Measurements from ENCODE around the gene MEIS1. TPM values are rescaled to one million over a fixed set of nuclear protein-coding genes. Genes with fewer than 3 reads are reported as not detected.

Gene MEIS1
- total RNA-seq, 4 donors from 2014 or later, result 114 to 305 (median 181) TPM

- H3K4me3 ChIP-seq, result no peak overlapping the region
- WGBS, 2 donors (ENCODE audit: low coverage in 1 of 2), result 75 to 100% methylated on average over 1 of the region's 1 CpG
- H3K27me3 ChIP-seq, result no peaks in the 10 kb centered on the region
- peak overlapping the region in 2 of 4 donors; percentile 30 to 31 for H3K27ac ChIP-seq
- H3K9me3 ChIP-seq, result no peaks in the 10 kb centered on the region
- peaks cover 5 to 27% of the 10 kb centered on the region in 2 donors for H3K36me3 ChIP-seq
- no peak for ATAC-seq
- H3K4me1 ChIP-seq, result peaks cover 5 to 86% (median 20%) of the 10 kb centered on the region in 3 donors
- no peak for TF ChIP-seq POLR2A (IDR thresholded peaks at IDR 0.05)
- no peak for TF ChIP-seq POLR2AphosphoS5 (IDR thresholded peaks at IDR 0.05)
- no peak for TF ChIP-seq CTCF (IDR thresholded peaks at IDR 0.05)
- no peak for TF ChIP-seq EP300 (IDR thresholded peaks at IDR 0.05)
These were observed 96.2 kb downstream of the MEIS1 start for GRCh38 chr2:66531155-66531554.

GRCh38 chr2:66531567-66531966 lies 96.6 kb downstream of the MEIS1 start:
- Histone ChIP-seq H3K4me3 (no peak overlapping the region), H3K9me3 (no peaks in the 10 kb centered on the region), H3K27ac (peak overlapping the region in 2 of 4 donors; percentile 30 to 31), H3K36me3 (peaks cover 5 to 27% of the 10 kb centered on the region in 2 donors), H3K27me3 (no peaks in the 10 kb centered on the region), H3K4me1 (peaks cover 6 to 86% (median 23%) of the 10 kb centered on the region in 3 donors)
- TF ChIP-seq POLR2AphosphoS5 (IDR thresholded peaks at IDR 0.05) (no peak), POLR2A (IDR thresholded peaks at IDR 0.05) (no peak), CTCF (IDR thresholded peaks at IDR 0.05) (no peak), EP300 (IDR thresholded peaks at IDR 0.05) (no peak)
- WGBS, 2 donors (ENCODE audit: low coverage in 1 of 2), result 56 to 63% methylated on average over 8 to 11 of the region's 13 CpGs
- ATAC-seq, result no peak

GRCh38 chr2:66532972-66533868 lies 98.3 kb downstream of the MEIS1 start:
- H3K4me1 ChIP-seq, result peaks cover 20 to 93% (median 36%) of the 10 kb centered on the region in 3 donors
- TF ChIP-seq POLR2AphosphoS5 (IDR thresholded peaks at IDR 0.05), result peak; percentile 7
- TF ChIP-seq EP300 (IDR thresholded peaks at IDR 0.05), result no peak
- H3K27me3 ChIP-seq, result no peaks in the 10 kb centered on the region
- H3K9me3 ChIP-seq, result no peaks in the 10 kb centered on the region
- WGBS, 2 donors (ENCODE audit: low coverage in 1 of 2), result 44% methylated on average over 11 of the region's 11 CpGs
- no peak overlapping the region for H3K4me3 ChIP-seq
- peak; percentile 6 for ATAC-seq
- peak overlapping the region in 1 of 4 donors; percentile 30 for H3K27ac ChIP-seq
- peaks cover 0 to 17% of the 10 kb centered on the region in 2 donors for H3K36me3 ChIP-seq

DNA sequence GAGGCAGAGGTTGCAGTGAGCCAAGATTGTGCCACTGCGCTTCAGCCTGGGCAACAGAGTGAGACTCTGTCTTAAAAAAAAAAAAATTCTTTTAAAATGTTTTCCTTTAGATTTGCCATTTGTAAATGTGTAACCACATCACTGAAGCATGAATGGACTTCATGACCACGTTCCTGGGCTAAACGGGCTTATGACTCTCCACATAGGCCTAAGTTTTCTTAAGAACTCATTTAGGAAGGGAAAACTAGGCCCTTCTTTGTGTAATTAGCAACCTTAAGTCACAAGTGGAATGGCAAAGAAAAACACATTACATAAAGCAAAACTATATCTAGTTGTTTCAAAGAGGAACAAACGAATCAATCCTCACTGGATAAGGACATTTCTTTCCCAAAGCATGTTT lies 99.5 kb downstream of the MEIS1 start:
- Histone ChIP-seq H3K27ac (peak overlapping the region; percentile 32 to 52 (median 42)), H3K9me3 (no peaks in the 10 kb centered on the region), H3K4me1 (peaks cover 20 to 99% (median 36%) of the 10 kb centered on the region in 3 donors), H3K4me3 (no peak overlapping the region), H3K36me3 (peaks cover 0 to 5% of the 10 kb centered on the region in 2 donors), H3K27me3 (no peaks in the 10 kb centered on the region)
- 42 to 70% methylated on average over 4 of the region's 4 CpGs for WGBS, 2 donors (ENCODE audit: low coverage in 1 of 2)
- no peak for ATAC-seq
- TF ChIP-seq POLR2AphosphoS5 (IDR thresholded peaks at IDR 0.05), result peak; percentile 2
- no peak for TF ChIP-seq POLR2A (IDR thresholded peaks at IDR 0.05)
- TF ChIP-seq CTCF (IDR thresholded peaks at IDR 0.05), result no peak
- no peak for TF ChIP-seq EP300 (IDR thresholded peaks at IDR 0.05)

GRCh38 chr2:66535574-66536289 lies 100.8 kb downstream of the MEIS1 start:
- WGBS, 2 donors (ENCODE audit: low coverage in 1 of 2), result 35 to 38% methylated on average over 2 to 3 of the region's 3 CpGs
- Histone ChIP-seq H3K27me3 (no peaks in the 10 kb centered on the region), H3K4me1 (peaks cover 20 to 100% (median 36%) of the 10 kb centered on the region in 3 donors), H3K27ac (peak overlapping the region in 2 of 4 donors; percentile 52), H3K9me3 (no peaks in the 10 kb centered on the region), H3K4me3 (no peak overlapping the region), H3K36me3 (no peaks in the 10 kb centered on the region)
- ATAC-seq, result no peak
- TF ChIP-seq EP300 (IDR thresholded peaks at IDR 0.05) (no peak), POLR2AphosphoS5 (IDR thresholded peaks at IDR 0.05) (no peak), POLR2A (IDR thresholded peaks at IDR 0.05) (no peak), CTCF (IDR thresholded peaks at IDR 0.05) (no peak)

Data from gastroesophageal sphincter (tissue), 4 donors.